WERI-Rb-1 (cell line): ENCODE results near the gene HSPBP1.

Source experiments
- DNase-seq: peaks from one replicate; pipeline ENCODE4 v3.0.0-alpha.2; 2020
- H3K27ac ChIP-seq: fragments of 250-450 bp; sonication (Bioruptor Pico); 2 replicates; pipeline ENCODE4 v1.5.1; 2020; ENCODE audit warnings: mild to moderate bottlenecking, moderate library complexity
- H3K27me3 ChIP-seq: fragments of 250-450 bp; sonication (Bioruptor Pico); 2 replicates; pipeline ENCODE4 v1.5.1; 2021; ENCODE audit warnings: mild to moderate bottlenecking, low read depth, moderate library complexity; ENCODE audit not compliant: insufficient read depth, severe bottlenecking
- H3K36me3 ChIP-seq: fragments of 250-450 bp; sonication (Bioruptor Pico); 2 replicates; pipeline ENCODE4 v1.5.1; 2020; ENCODE audit warnings: mild to moderate bottlenecking, moderate library complexity
- H3K4me3 ChIP-seq: 2 replicates; pipeline ENCODE4 v1.5.1; 2011; ENCODE audit warnings: low read depth, mild to moderate bottlenecking, control low read depth, low read length
- H3K9me3 ChIP-seq: fragments of 250-450 bp; sonication (Bioruptor Pico); 2 replicates; pipeline ENCODE4 v1.5.1; 2021; ENCODE audit warnings: mild to moderate bottlenecking, moderate library complexity; ENCODE audit not compliant: severe bottlenecking
- TF ChIP-seq, protein P1 (sequence below): IDR thresholded peaks from 2 replicates; pipeline ENCODE4 v1.5.1; 2011; ENCODE audit warnings: low read depth, mild to moderate bottlenecking, control low read depth, inconsistent platforms, low read length

Gene HSPBP1

DNA sequence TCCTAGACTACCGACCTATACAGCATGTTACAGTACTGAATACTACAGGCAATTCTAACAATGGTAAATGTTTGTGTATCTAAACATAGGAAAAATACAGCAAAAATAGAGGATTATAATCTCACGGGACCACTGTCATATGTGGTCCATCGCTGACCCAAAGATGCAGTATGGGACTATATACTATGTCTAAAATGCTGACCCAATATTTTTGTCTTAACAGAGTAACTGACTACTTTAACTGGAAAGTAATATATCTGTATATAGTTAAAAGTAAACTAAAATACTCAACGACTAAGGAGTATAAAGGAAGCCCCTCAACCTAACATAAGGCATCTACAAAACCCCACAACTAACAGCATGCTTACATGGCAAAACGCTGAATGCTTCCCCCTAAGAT, 46.9 kb downstream of the HSPBP1 start:
- Histone ChIP-seq H3K4me3 (no peak overlapping the region), H3K27me3 (no peaks in the 10 kb centered on the region), H3K27ac (no peak overlapping the region), H3K36me3 (peaks cover 65% of the 10 kb centered on the region), H3K9me3 (no peaks in the 10 kb centered on the region)
- TF ChIP-seq, protein P1, sequence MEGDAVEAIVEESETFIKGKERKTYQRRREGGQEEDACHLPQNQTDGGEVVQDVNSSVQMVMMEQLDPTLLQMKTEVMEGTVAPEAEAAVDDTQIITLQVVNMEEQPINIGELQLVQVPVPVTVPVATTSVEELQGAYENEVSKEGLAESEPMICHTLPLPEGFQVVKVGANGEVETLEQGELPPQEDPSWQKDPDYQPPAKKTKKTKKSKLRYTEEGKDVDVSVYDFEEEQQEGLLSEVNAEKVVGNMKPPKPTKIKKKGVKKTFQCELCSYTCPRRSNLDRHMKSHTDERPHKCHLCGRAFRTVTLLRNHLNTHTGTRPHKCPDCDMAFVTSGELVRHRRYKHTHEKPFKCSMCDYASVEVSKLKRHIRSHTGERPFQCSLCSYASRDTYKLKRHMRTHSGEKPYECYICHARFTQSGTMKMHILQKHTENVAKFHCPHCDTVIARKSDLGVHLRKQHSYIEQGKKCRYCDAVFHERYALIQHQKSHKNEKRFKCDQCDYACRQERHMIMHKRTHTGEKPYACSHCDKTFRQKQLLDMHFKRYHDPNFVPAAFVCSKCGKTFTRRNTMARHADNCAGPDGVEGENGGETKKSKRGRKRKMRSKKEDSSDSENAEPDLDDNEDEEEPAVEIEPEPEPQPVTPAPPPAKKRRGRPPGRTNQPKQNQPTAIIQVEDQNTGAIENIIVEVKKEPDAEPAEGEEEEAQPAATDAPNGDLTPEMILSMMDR: no peak
- no peak for DNase-seq

GRCh38 chr19:55232286-55232602, 47.7 kb downstream of the HSPBP1 start:
- H3K27ac ChIP-seq: no peak overlapping the region
- peaks cover 60% of the 10 kb centered on the region for H3K36me3 ChIP-seq
- no peaks in the 10 kb centered on the region for H3K27me3 ChIP-seq
- DNase-seq: no peak
- H3K9me3 ChIP-seq: no peaks in the 10 kb centered on the region
- TF ChIP-seq, protein P1: no peak
- no peak overlapping the region for H3K4me3 ChIP-seq

- DNase-seq: no peak
- peaks cover 60% of the 10 kb centered on the region for H3K36me3 ChIP-seq
- TF ChIP-seq, protein P1: no peak
- no peak overlapping the region for H3K4me3 ChIP-seq
- no peak overlapping the region for H3K27ac ChIP-seq
- H3K9me3 ChIP-seq: no peaks in the 10 kb centered on the region
- no peaks in the 10 kb centered on the region for H3K27me3 ChIP-seq
Measured at GRCh38 chr19:55231391-55232285, 48.3 kb downstream of the HSPBP1 start.

DNA sequence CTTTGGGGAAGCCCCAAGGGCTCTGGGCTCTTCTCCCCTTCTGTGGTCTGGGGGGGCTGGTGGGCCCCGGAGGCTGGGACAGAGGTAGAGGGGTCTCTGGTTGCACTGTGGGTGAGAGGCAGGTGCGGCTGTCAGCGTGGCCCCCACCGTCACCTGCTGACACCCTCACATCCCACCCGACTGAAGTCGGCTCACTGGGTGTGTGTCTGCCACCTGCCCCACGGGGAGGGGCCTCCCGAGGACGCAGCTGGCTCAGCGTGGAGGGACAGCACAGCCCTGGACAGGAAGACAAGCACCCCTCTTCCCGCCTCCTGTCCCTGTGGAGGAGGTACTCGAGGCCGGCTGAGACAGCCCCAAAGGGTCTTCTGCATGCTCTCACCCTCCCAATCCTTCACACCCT, 49.1 kb downstream of the HSPBP1 start:
- Histone ChIP-seq H3K27me3 (no peaks in the 10 kb centered on the region), H3K4me3 (no peak overlapping the region), H3K27ac (no peak overlapping the region), H3K36me3 (peaks cover 56% of the 10 kb centered on the region), H3K9me3 (no peaks in the 10 kb centered on the region)
- TF ChIP-seq, protein P1: no peak
- no peak for DNase-seq

GRCh38 chr19:55230329-55230728, 49.6 kb downstream of the HSPBP1 start:
- Histone ChIP-seq H3K27me3 (no peaks in the 10 kb centered on the region), H3K27ac (no peak overlapping the region), H3K4me3 (no peak overlapping the region), H3K36me3 (peaks cover 56% of the 10 kb centered on the region), H3K9me3 (no peaks in the 10 kb centered on the region)
- TF ChIP-seq, protein P1: no peak
- no peak for DNase-seq

- H3K36me3 ChIP-seq: peaks cover 56% of the 10 kb centered on the region
- TF ChIP-seq, protein P1: no peak
- no peaks in the 10 kb centered on the region for H3K27me3 ChIP-seq
- DNase-seq: no peak
- H3K9me3 ChIP-seq: no peaks in the 10 kb centered on the region
- H3K4me3 ChIP-seq: no peak overlapping the region
- no peak overlapping the region for H3K27ac ChIP-seq
Measured at GRCh38 chr19:55229789-55230182, 50.1 kb downstream of the HSPBP1 start.
